ENCODE data around the gene CSNK2B.
A peak's percentile ranks its signal among the peaks of the same experiment; 100 is the strongest.

Gene CSNK2B

DNA sequence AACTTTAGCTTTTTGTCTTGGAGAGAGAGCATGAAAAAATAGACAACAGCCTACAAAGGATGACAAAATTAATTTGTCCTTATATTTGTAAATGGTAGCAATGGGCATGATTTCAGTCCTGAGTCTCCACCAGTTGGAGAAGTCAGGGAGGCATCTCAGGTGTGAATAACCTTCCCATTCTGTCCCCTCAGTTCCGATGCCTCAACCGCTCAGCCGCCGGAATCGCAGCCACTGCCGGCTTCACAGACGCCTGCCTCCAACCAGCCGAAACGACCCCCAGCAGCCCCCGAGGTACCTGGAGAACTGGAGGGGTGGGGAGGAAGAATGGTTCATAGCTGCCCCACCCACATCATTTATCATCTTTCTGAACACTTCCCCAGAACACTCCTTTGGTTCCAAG, 41.8 kb upstream of the CSNK2B start:
- no peak overlapping the region for H3K4me3 ChIP-seq (ENCODE audit: insufficient read depth in 1 of 2, low read depth in 1 of 2, low read length in 2 of 2)
- H2BK15ac ChIP-seq (ENCODE audit: low read depth, poor library complexity, severe bottlenecking), result no peak overlapping the region
- H3K23ac ChIP-seq (ENCODE audit: low read length in 2 of 2), result peak overlapping the region in 1 of 2 experiments; percentile 57
- H3K4me2 ChIP-seq (ENCODE audit: low read length, poor library complexity, severe bottlenecking), result no peak overlapping the region
- peaks cover 59 to 65% of the 10 kb centered on the region in 2 experiments for H3K36me3 ChIP-seq (ENCODE audit: control insufficient read depth in 1 of 2, insufficient read depth in 2 of 2, low read depth in 1 of 2, low read length in 2 of 2)
- no peak overlapping the region for H4K91ac ChIP-seq (ENCODE audit: low read length)
- H3K9me3 ChIP-seq (ENCODE audit: control insufficient read depth, low read length), result no peaks in the 10 kb centered on the region
- no peak overlapping the region for H3K18ac ChIP-seq (ENCODE audit: low read depth in 1 of 2, low read length in 2 of 2)
- no peak overlapping the region for H2BK120ac ChIP-seq (ENCODE audit: low read depth, low read length)
- no peak overlapping the region for H2BK12ac ChIP-seq (ENCODE audit: low read length in 2 of 2)
- H3K27ac ChIP-seq (ENCODE audit: low read length, poor library complexity, severe bottlenecking), result no peak overlapping the region
- no peak overlapping the region for H4K8ac ChIP-seq (ENCODE audit: low read length)
- no peak overlapping the region for H3K9ac ChIP-seq (ENCODE audit: low read length)
- H3K27me3 ChIP-seq (ENCODE audit: control insufficient read depth in 1 of 2, insufficient read depth in 1 of 2, low read length in 2 of 2), result no peaks in the 10 kb centered on the region
- H2AK5ac ChIP-seq (ENCODE audit: low read length, severe bottlenecking), result no peak overlapping the region
- H3K14ac ChIP-seq (ENCODE audit: low read length in 2 of 2), result no peak overlapping the region
- H3K4ac ChIP-seq (ENCODE audit: low read depth in 1 of 2, low read length in 2 of 2), result no peak overlapping the region
- H3K4me1 ChIP-seq (ENCODE audit: control insufficient read depth, insufficient read depth, low read depth, low read length), result peaks cover 10% of the 10 kb centered on the region
- DNase-seq, result no peak
- H3K79me1 ChIP-seq (replicated peaks; ENCODE audit: low read length, poor library complexity, severe bottlenecking), result peaks cover 12% of the 10 kb centered on the region
- 100% methylated on average over 9 of the region's 10 CpGs for WGBS
- no peak overlapping the region for H2BK5ac ChIP-seq (ENCODE audit: low read depth, low read length, poor library complexity, severe bottlenecking)
- no peak overlapping the region for H2AFZ ChIP-seq (ENCODE audit: low read depth, low read length)

GRCh38 chr6:31626952-31627351, 38.9 kb upstream of the CSNK2B start:
- Histone ChIP-seq H4K8ac (ENCODE audit: low read length) (no peak overlapping the region), H3K4me1 (ENCODE audit: control insufficient read depth, insufficient read depth, low read depth, low read length) (peaks cover 10% of the 10 kb centered on the region), H2BK5ac (ENCODE audit: low read depth, low read length, poor library complexity, severe bottlenecking) (no peak overlapping the region), H3K23ac (ENCODE audit: low read length in 2 of 2) (no peak overlapping the region), H3K9ac (ENCODE audit: low read length) (no peak overlapping the region), H2BK15ac (ENCODE audit: low read depth, poor library complexity, severe bottlenecking) (no peak overlapping the region), H3K79me1 (replicated peaks; ENCODE audit: low read length, poor library complexity, severe bottlenecking) (peaks cover 16% of the 10 kb centered on the region), H4K91ac (ENCODE audit: low read length) (no peak overlapping the region), H3K18ac (ENCODE audit: low read depth in 1 of 2, low read length in 2 of 2) (no peak overlapping the region), H2BK12ac (ENCODE audit: low read length in 2 of 2) (no peak overlapping the region), H3K27me3 (ENCODE audit: control insufficient read depth in 1 of 2, insufficient read depth in 1 of 2, low read length in 2 of 2) (no peaks in the 10 kb centered on the region), H2AFZ (ENCODE audit: low read depth, low read length) (no peak overlapping the region), H3K14ac (ENCODE audit: low read length in 2 of 2) (no peak overlapping the region), H3K4me2 (ENCODE audit: low read length, poor library complexity, severe bottlenecking) (no peak overlapping the region), H3K36me3 (ENCODE audit: control insufficient read depth in 1 of 2, insufficient read depth in 2 of 2, low read depth in 1 of 2, low read length in 2 of 2) (peaks cover 88 to 93% of the 10 kb centered on the region in 2 experiments), H2BK120ac (ENCODE audit: low read depth, low read length) (no peak overlapping the region), H3K9me3 (ENCODE audit: control insufficient read depth, low read length) (no peaks in the 10 kb centered on the region), H3K4me3 (ENCODE audit: insufficient read depth in 1 of 2, low read depth in 1 of 2, low read length in 2 of 2) (no peak overlapping the region), H3K4ac (ENCODE audit: low read depth in 1 of 2, low read length in 2 of 2) (no peak overlapping the region), H2AK5ac (ENCODE audit: low read length, severe bottlenecking) (no peak overlapping the region), H3K27ac (ENCODE audit: low read length, poor library complexity, severe bottlenecking) (no peak overlapping the region)
- no peak for DNase-seq
- WGBS, result 98% methylated on average over 5 of the region's 10 CpGs

GRCh38 chr6:31627690-31628287, 38.1 kb upstream of the CSNK2B start:
- no peaks in the 10 kb centered on the region for H3K9me3 ChIP-seq (ENCODE audit: control insufficient read depth, low read length)
- no peak overlapping the region for H3K18ac ChIP-seq (ENCODE audit: low read depth in 1 of 2, low read length in 2 of 2)
- peaks cover 18% of the 10 kb centered on the region for H3K79me1 ChIP-seq (replicated peaks; ENCODE audit: low read length, poor library complexity, severe bottlenecking)
- no peak overlapping the region for H3K4ac ChIP-seq (ENCODE audit: low read depth in 1 of 2, low read length in 2 of 2)
- H4K91ac ChIP-seq (ENCODE audit: low read length), result no peak overlapping the region
- DNase-seq, result no peak
- H3K23ac ChIP-seq (ENCODE audit: low read length in 2 of 2), result no peak overlapping the region
- H3K27me3 ChIP-seq (ENCODE audit: control insufficient read depth in 1 of 2, insufficient read depth in 1 of 2, low read length in 2 of 2), result no peaks in the 10 kb centered on the region
- H3K27ac ChIP-seq (ENCODE audit: low read length, poor library complexity, severe bottlenecking), result no peak overlapping the region
- no peak overlapping the region for H3K4me3 ChIP-seq (ENCODE audit: insufficient read depth in 1 of 2, low read depth in 1 of 2, low read length in 2 of 2)
- no peak overlapping the region for H2AK5ac ChIP-seq (ENCODE audit: low read length, severe bottlenecking)
- H3K9ac ChIP-seq (ENCODE audit: low read length), result no peak overlapping the region
- H4K8ac ChIP-seq (ENCODE audit: low read length), result no peak overlapping the region
- WGBS, result 99% methylated on average over 19 of the region's 19 CpGs
- H2BK12ac ChIP-seq (ENCODE audit: low read length in 2 of 2), result no peak overlapping the region
- H3K36me3 ChIP-seq (ENCODE audit: control insufficient read depth in 1 of 2, insufficient read depth in 2 of 2, low read depth in 1 of 2, low read length in 2 of 2), result peaks cover 93 to 98% of the 10 kb centered on the region in 2 experiments
- H3K14ac ChIP-seq (ENCODE audit: low read length in 2 of 2), result no peak overlapping the region
- H3K4me2 ChIP-seq (ENCODE audit: low read length, poor library complexity, severe bottlenecking), result no peak overlapping the region
- H3K4me1 ChIP-seq (ENCODE audit: control insufficient read depth, insufficient read depth, low read depth, low read length), result peaks cover 7% of the 10 kb centered on the region
- no peak overlapping the region for H2BK120ac ChIP-seq (ENCODE audit: low read depth, low read length)
- no peak overlapping the region for H2BK15ac ChIP-seq (ENCODE audit: low read depth, poor library complexity, severe bottlenecking)
- H2AFZ ChIP-seq (ENCODE audit: low read depth, low read length), result no peak overlapping the region
- no peak overlapping the region for H2BK5ac ChIP-seq (ENCODE audit: low read depth, low read length, poor library complexity, severe bottlenecking)

GRCh38 chr6:31629014-31629413, 36.9 kb upstream of the CSNK2B start:
- Histone ChIP-seq H2BK15ac (ENCODE audit: low read depth, poor library complexity, severe bottlenecking) (no peak overlapping the region), H2AK5ac (ENCODE audit: low read length, severe bottlenecking) (no peak overlapping the region), H2BK5ac (ENCODE audit: low read depth, low read length, poor library complexity, severe bottlenecking) (no peak overlapping the region), H3K27ac (ENCODE audit: low read length, poor library complexity, severe bottlenecking) (no peak overlapping the region), H3K9ac (ENCODE audit: low read length) (no peak overlapping the region), H3K4me1 (ENCODE audit: control insufficient read depth, insufficient read depth, low read depth, low read length) (peaks cover 3% of the 10 kb centered on the region), H2BK120ac (ENCODE audit: low read depth, low read length) (no peak overlapping the region), H4K91ac (ENCODE audit: low read length) (no peak overlapping the region), H2BK12ac (ENCODE audit: low read length in 2 of 2) (no peak overlapping the region), H3K14ac (ENCODE audit: low read length in 2 of 2) (no peak overlapping the region), H3K4me3 (ENCODE audit: insufficient read depth in 1 of 2, low read depth in 1 of 2, low read length in 2 of 2) (no peak overlapping the region), H3K36me3 (ENCODE audit: control insufficient read depth in 1 of 2, insufficient read depth in 2 of 2, low read depth in 1 of 2, low read length in 2 of 2) (peaks cover 96 to 100% of the 10 kb centered on the region in 2 experiments), H3K4ac (ENCODE audit: low read depth in 1 of 2, low read length in 2 of 2) (no peak overlapping the region), H2AFZ (ENCODE audit: low read depth, low read length) (no peak overlapping the region), H3K79me1 (replicated peaks; ENCODE audit: low read length, poor library complexity, severe bottlenecking) (peaks cover 22% of the 10 kb centered on the region), H3K4me2 (ENCODE audit: low read length, poor library complexity, severe bottlenecking) (no peak overlapping the region), H3K9me3 (ENCODE audit: control insufficient read depth, low read length) (no peaks in the 10 kb centered on the region), H3K18ac (ENCODE audit: low read depth in 1 of 2, low read length in 2 of 2) (no peak overlapping the region), H3K27me3 (ENCODE audit: control insufficient read depth in 1 of 2, insufficient read depth in 1 of 2, low read length in 2 of 2) (no peaks in the 10 kb centered on the region), H3K23ac (ENCODE audit: low read length in 2 of 2) (no peak overlapping the region), H4K8ac (ENCODE audit: low read length) (no peak overlapping the region)
- WGBS, result 96% methylated on average over 6 of the region's 7 CpGs
- no peak for DNase-seq

Data from mesenchymal stem cell (in vitro differentiated cells and primary cell).